Measurements from ENCODE around the gene GGT5. TPM values are rescaled to one million over a fixed set of nuclear protein-coding genes. Genes with fewer than 3 reads are reported as not detected.
A peak's percentile ranks its signal among the peaks of the same experiment; 100 is the strongest.
"Not testable (repeated sequence)": the region's sequence is repeated elsewhere in the genome, so short reads cannot be mapped to it uniquely, and the experiment has no call there.

The GGT5 gene
- total RNA-seq, 2 experiments from 2014 or later = 0.40 TPM; not detected in 1

DNA sequence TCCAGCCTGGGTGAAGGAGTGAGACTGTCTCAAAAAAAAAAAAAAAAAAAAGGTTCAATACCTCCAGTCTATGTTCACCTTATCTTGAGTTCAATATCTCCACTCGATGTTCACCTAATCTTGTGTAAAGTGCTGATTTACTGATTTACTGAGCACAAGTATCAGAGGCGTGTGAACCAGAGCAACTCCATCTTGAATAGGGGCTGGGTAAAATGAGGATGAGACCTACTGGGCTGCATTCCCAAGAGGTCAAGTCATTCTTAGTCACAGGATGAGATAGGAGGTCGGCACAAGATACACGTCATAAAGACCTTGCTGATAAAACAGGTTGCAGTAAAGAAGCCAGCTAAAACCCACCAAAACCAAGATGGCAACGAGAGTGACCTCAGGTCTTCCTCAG is 41.0 kb downstream of the GGT5 start:
- CTCF ChIA-PET = interaction anchor here (0.7 kb wide), 1 partner anchor 39 kb away, joined by 3 read pairs; no protein-coding TSS in a partner anchor

DNA sequence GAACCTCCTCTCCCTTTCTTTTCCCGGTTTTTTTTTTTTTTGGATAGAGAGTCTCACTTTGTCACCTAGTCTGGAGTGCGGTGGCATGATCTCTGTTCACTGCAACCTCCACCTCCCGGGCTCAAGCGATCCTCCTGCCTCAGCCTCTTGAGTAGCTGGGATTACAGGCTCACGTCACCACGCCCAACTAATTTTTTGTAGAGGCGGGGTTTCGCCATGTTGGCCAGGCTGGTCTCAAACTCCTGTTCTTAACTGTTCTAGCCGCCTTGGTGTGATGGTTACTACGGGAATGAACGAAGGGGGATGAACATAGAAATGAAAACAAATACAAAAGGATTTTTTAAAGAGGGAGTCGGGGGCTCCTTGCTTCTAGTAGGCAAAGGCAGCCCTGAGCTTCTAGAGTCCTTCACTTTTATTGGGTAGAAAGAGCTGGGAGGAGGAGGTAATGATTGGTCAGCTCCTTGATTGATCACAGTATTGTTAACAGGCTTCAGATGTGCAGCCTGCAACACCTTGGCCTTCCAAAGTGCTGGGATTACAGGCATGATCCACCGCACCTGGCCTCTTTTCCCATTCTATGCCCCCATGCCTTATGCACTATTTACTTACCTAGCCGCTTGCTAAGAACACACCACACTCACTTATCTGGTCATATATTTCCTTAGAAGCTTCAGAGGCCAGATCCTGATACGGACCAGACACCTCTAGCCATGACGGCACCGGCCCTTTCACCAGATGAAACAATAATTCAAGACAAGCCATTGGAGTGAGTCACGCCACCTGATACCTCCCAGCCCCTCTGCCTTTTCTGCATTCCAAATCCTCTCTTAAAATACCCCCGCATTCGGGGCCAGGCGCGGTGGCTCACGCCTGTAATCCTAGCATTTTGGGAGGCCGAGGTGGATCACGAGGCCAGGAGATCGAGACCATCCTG is 42.9 kb downstream of the GGT5 start:
- peaks cover 54% of the 10 kb centered on the region for H3K4me1 Mint-ChIP-seq
- DNase-seq (no peak), ATAC-seq (no peak)
- CTCF ChIA-PET = interaction anchor here (5.6 kb wide), 1 partner anchor 29 kb away, joined by 30 read pairs; no protein-coding TSS in a partner anchor
- H3K9me3 Mint-ChIP-seq (ENCODE audit: low read depth) = no peaks in the 10 kb centered on the region
- H3K36me3 Mint-ChIP-seq = peaks cover 5% of the 10 kb centered on the region
- H3K4me3 Mint-ChIP-seq = no peak overlapping the region
- H3K27ac Mint-ChIP-seq = no peak overlapping the region
- peaks cover 11% of the 10 kb centered on the region for H3K27me3 Mint-ChIP-seq

More for the DNA sequence above, 41.0 kb downstream of the GGT5 start:
- DNase-seq; H3K4me3 Mint-ChIP-seq; H3K27ac Mint-ChIP-seq; H3K36me3 Mint-ChIP-seq; ATAC-seq; H3K9me3 Mint-ChIP-seq (ENCODE audit: low read depth): not testable (repeated sequence)
- peaks cover 52% of the 10 kb centered on the region for H3K4me1 Mint-ChIP-seq
- peaks cover 11% of the 10 kb centered on the region for H3K27me3 Mint-ChIP-seq

DNA sequence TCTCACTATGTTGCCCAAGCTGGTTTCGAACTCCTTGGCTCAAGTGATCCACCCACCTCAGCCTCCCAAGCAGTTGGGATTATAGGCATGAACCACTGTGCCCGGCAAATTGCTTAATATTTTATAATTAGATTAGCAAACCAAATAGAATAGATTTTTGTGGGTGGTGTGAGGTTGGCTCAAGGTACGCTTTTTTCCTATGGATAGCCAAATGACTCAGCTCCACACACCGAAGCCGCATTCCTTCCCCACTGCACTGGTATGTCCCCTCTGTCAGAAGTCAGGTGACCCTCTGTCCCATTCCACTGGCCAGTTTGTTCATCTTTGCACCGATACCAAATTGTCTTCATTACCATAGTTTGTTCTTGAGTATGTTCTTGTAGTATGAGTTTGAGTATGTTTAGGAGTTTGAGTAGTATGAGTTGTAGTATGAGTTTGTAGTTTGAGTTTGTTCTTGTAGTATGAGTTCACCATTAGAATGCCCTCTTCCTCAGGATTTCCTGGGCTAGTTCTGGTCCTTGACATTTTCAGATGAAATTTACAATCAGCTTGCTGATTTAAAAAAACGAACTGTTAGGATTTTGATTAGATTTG is 44.2 kb downstream of the GGT5 start:
- Mint-ChIP-seq H3K36me3 (peaks cover 5% of the 10 kb centered on the region), H3K27ac (no peak overlapping the region), H3K4me3 (no peak overlapping the region), H3K27me3 (peaks cover 11% of the 10 kb centered on the region), H3K9me3 (ENCODE audit: low read depth) (no peaks in the 10 kb centered on the region), H3K4me1 (peaks cover 58% of the 10 kb centered on the region)
- CTCF ChIA-PET = interaction anchor here (3.9 to 5.6 kb wide), 2 partner anchors 11 to 30 kb away, joined by 24 to 30 read pairs; no protein-coding TSS in a partner anchor
- ATAC-seq = no peak
- DNase-seq = no peak

DNA sequence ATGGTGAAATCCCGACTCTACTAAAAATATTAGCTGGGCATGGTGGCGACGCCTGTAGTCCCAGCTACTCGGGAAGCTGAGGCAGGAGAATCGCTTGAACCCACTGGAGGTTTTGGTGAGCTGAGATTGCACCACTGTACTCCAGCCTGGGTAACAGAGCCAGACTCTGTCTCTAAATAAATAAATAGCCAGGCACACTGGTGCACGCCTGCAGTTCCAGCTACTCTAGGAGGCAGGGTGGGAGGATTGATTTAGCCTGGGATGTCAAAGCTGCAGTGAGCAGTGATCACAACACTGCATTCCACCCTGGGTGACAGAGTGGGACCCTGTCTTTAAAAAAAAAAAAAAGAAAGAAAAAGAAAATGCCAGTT is 46.2 kb downstream of the GGT5 start:
- DNase-seq (no peak), ATAC-seq (no peak)
- H3K27me3 Mint-ChIP-seq = peaks cover 11% of the 10 kb centered on the region
- no peaks in the 10 kb centered on the region for H3K9me3 Mint-ChIP-seq (ENCODE audit: low read depth)
- CTCF ChIA-PET = interaction anchor here (0.9 to 5.6 kb wide), 8 partner anchors 8 to 73 kb away, joined by 3 to 30 read pairs (median 8); no protein-coding TSS in a partner anchor
- H3K4me3 Mint-ChIP-seq = no peak overlapping the region
- peak overlapping the region; percentile 88 for H3K27ac Mint-ChIP-seq
- peaks cover 1% of the 10 kb centered on the region for H3K36me3 Mint-ChIP-seq
- H3K4me1 Mint-ChIP-seq = peaks cover 41% of the 10 kb centered on the region

DNA sequence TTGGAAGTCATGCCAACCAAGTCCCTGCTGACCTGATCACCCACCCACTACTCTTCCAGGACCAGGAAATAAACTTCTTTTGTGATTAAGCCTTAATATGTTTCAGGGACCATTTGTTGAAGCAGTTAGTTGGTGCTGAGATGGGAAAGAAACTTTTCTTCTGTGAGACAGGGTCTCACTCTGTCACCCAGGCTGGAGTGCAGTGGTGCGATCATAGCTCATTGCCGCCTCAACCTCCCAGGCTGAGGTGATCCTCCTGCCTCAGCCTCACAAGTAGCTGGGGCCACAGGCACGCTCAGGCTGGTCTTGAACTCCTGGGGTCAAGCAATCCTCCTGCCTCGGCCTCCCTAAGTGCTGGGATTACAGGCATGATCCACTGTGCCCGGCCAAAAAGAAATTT is 53.0 kb downstream of the GGT5 start:
- ATAC-seq = no peak
- no peak overlapping the region for H3K27ac Mint-ChIP-seq
- peaks cover 14% of the 10 kb centered on the region for H3K4me1 Mint-ChIP-seq
- no peak overlapping the region for H3K4me3 Mint-ChIP-seq
- H3K27me3 Mint-ChIP-seq = no peaks in the 10 kb centered on the region
- no peaks in the 10 kb centered on the region for H3K36me3 Mint-ChIP-seq
- CTCF ChIA-PET = interaction anchor here (2.3 kb wide), 1 partner anchor 51 kb away, joined by 7 read pairs; no protein-coding TSS in a partner anchor
- DNase-seq = no peak
- H3K9me3 Mint-ChIP-seq (ENCODE audit: low read depth) = no peaks in the 10 kb centered on the region

DNA sequence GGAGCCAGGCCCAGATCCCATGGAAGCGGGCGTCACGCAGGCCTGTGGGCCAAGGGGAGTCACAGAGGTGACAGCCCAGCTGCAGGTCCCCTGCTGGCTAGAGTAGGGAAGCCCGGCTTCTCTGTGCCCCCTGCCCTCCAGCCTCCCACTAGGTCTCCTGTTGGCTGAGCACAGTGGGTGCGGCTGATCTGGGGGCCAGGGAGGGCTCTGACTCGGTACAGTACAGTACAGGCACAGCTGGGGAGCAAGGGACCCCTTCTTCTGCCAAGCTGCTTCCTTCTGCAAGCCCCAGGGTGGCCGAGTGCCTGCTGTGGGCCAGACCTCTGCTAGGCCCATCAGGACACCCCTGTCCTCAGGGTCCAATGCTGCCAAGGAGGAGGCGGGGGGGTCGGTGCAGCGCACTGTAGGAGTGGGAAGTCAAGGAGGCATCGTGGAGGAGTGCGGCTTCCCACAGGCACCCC is 53.5 kb downstream of the GGT5 start:
- H3K9me3 Mint-ChIP-seq (ENCODE audit: low read depth) = no peaks in the 10 kb centered on the region
- CTCF ChIA-PET = interaction anchor here (2.3 to 2.6 kb wide), 2 partner anchors 8 to 51 kb away, joined by 7 to 24 read pairs; no protein-coding TSS in a partner anchor
- no peak overlapping the region for H3K27ac Mint-ChIP-seq
- ATAC-seq (no peak), DNase-seq (no peak)
- H3K4me1 Mint-ChIP-seq = peaks cover 9% of the 10 kb centered on the region
- H3K4me3 Mint-ChIP-seq = no peak overlapping the region
- H3K27me3 Mint-ChIP-seq = no peaks in the 10 kb centered on the region
- no peaks in the 10 kb centered on the region for H3K36me3 Mint-ChIP-seq

DNA sequence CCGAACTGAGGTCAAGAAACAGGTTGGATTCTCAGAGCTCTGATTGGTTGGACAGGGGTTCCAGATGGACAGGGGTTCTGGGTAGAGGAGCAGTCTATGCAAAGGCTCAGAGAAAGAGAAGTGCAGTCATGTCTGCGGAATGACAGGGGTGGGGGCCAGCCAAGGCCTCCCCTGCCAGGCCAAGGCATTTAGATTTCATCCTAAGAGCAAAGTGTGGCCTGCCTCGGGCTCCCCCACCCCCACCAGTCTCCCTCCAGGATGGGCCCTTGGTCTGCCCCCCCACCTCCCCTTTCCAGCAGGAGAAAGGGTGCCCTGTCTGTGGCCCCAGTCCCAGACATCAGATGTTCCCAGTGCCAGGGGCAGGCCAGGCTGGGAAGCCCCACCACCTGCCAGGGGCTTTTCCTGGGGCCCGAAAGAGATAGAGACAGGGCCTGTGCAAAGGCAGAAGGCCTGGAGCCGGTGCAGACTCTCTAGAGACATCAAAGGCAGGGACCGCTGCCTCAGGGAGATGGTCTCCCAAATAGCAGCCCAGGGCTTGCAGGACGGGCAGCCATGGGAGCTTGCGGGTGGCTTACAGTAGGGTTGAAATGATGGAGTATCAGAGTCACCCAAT is 54.2 kb downstream of the GGT5 start:
- H3K27ac Mint-ChIP-seq = no peak overlapping the region
- no peak overlapping the region for H3K4me3 Mint-ChIP-seq
- peaks cover 2% of the 10 kb centered on the region for H3K4me1 Mint-ChIP-seq
- H3K9me3 Mint-ChIP-seq (ENCODE audit: low read depth) = no peaks in the 10 kb centered on the region
- ATAC-seq (no peak), DNase-seq (no peak)
- no peaks in the 10 kb centered on the region for H3K27me3 Mint-ChIP-seq
- CTCF ChIA-PET = interaction anchor here (0.5 to 2.6 kb wide), 9 partner anchors 9 to 94 kb away, joined by 3 to 24 read pairs (median 5); no protein-coding TSS in a partner anchor
- no peaks in the 10 kb centered on the region for H3K36me3 Mint-ChIP-seq

DNA sequence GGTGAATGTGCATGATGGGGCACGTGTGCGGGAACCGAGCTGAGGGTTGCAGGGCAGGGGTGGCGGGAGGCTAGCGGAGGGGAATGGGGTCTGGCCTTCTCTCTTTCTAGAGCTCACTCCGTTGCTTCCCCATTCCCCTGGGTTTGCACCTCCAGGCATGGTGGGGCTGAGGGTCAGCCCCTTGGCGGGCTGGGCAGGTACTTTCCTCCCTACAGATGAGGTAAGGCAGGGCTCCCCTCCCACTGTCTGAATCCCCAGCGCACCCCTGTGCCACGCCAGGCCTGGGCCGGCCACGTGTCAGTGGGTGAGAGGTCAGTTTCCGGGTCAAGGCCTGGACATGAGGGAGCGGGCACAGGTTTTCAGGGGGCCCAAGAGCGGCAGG is 54.7 kb downstream of the GGT5 start:
- H3K4me3 Mint-ChIP-seq = no peak overlapping the region
- no peaks in the 10 kb centered on the region for H3K36me3 Mint-ChIP-seq
- H3K4me1 Mint-ChIP-seq = no peaks in the 10 kb centered on the region
- no peak overlapping the region for H3K27ac Mint-ChIP-seq
- H3K9me3 Mint-ChIP-seq (ENCODE audit: low read depth) = no peaks in the 10 kb centered on the region
- ATAC-seq (no peak), DNase-seq (no peak)
- no peaks in the 10 kb centered on the region for H3K27me3 Mint-ChIP-seq
- CTCF ChIA-PET = interaction anchor here (0.8 to 2.6 kb wide), 11 partner anchors 9 to 95 kb away, joined by 3 to 24 read pairs (median 6); no protein-coding TSS in a partner anchor

DNA sequence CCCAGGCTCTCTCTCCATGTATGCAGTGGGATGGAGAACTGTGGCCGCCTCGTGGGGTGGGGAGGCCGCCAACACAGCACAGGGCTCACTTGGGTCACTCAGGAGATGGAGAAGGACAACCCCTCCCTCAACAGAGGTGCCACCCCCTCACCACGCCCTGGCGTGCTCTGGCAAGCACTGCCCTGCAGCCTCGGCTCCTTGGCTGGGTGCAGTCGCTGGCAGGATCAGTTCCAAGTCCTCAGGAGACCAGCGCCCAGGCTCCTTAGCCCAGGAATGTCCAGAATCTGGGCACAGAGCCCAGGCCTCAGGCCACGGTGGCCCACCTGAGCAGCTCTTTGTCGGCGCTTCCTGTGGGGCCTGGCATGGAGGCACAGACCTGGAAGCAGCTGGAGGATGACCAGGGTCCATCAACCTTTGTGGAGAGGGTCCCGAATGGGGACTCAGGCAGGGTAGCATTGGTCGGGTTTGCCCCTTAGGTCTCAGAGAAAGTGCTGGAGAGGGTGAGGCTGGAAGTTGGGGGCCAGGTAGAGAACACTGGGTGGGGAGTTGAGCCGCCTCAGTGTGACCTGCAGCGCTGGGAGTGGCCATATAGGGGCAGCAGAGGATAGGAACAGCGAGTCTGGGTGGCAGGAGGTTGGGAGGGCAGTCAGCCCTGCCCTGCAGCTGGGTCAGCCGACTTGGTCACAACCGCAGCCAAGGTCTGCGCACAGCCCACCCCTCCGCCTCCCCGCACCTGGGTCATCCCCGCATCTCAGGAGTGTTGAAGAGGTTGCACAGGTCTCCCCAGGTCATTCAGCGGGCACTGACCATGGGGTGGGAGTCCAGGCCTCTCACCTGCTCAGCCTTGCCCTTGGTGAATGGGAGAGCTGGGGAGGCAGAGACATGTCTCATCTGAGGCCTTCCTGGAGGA is 55.4 kb downstream of the GGT5 start:
- Mint-ChIP-seq H3K27me3 (no peaks in the 10 kb centered on the region), H3K4me1 (no peaks in the 10 kb centered on the region), H3K4me3 (no peak overlapping the region), H3K27ac (no peak overlapping the region), H3K36me3 (no peaks in the 10 kb centered on the region), H3K9me3 (ENCODE audit: low read depth) (no peaks in the 10 kb centered on the region)
- CTCF ChIA-PET = interaction anchor here (0.6 to 2.6 kb wide), 15 partner anchors 9 to 95 kb away, joined by 3 to 24 read pairs (median 4); partner anchors contain the start of gene SPECC1L
- DNase-seq (peak; percentile 73), ATAC-seq (peak; percentile 79)

DNA sequence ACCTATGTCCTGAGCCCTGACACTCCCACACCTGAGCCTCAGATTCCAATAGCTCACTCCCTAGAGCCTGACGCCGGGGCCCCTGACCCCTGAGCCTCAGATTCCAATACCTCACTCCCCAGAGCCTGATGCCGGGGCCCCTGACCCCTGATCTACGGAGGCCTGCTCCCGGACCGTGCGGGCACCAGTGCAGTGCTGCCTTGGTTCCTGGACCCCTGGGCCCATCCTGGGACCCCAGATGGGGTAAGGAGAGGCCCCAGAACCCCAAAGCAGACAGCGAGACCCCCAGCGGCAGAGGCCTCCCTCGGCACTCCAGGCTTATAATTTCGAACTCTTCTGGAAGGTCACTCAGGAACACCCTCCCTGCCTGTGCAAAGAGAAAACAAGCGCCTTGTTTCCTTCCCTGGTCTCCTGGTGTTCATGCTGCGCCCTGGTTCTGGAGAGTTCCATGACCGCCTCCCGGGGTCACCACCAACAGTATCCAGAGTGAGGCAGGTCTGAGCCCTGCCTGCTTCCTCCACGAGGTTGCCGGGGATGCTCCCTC is 56.1 kb downstream of the GGT5 start:
- ATAC-seq = no peak
- Mint-ChIP-seq H3K27ac (no peak overlapping the region), H3K4me1 (no peaks in the 10 kb centered on the region), H3K4me3 (no peak overlapping the region), H3K36me3 (no peaks in the 10 kb centered on the region), H3K27me3 (no peaks in the 10 kb centered on the region), H3K9me3 (ENCODE audit: low read depth) (no peaks in the 10 kb centered on the region)
- CTCF ChIA-PET = interaction anchor here (0.6 to 2.6 kb wide), 9 partner anchors 8 to 82 kb away, joined by 3 to 24 read pairs (median 4); partner anchors contain the start of gene SPECC1L
- no peak for DNase-seq

DNA sequence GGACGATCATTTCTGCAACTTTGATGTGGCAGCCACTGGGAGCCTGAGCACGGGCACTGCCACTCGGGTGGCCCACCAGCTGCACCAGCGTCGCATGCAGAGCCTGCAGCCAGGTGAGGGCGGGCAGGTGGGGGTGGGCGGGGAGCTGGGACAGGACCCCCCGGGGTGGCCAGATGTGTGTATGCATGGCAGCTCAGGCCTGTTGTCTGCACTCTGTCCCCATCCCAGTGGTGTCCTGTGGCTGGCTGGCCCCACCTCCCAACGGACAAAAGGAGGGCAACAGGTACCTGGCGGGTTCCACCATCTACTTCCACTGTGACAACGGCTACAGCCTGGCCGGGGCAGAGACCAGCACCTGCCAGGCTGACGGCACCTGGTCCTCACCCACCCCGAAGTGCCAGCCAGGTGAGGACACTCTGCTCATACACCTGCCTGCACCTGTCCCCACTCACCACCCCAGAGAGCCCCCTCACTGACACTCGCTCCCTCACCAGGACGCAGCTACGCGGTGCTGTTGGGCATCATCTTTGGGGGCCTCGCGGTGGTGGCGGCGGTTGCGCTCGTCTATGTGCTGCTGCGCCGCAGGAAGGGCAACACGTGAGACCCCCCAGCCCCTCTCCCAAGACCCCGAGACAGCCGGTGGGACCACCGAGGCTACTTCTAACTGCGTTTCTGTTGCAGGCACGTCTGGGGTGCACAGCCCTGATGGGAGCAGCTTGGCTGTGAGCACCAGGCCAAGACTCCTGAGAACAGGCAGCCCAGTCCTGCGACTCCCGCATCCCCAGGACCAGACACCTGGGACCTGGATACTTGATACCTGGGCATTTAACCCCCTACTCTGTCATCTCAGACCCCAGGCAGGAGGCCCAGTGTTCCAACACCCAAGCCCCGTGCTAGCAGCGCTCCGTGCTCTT is 56.9 kb downstream of the GGT5 start:
- no peaks in the 10 kb centered on the region for H3K27me3 Mint-ChIP-seq
- no peak for ATAC-seq
- H3K4me3 Mint-ChIP-seq = no peak overlapping the region
- H3K9me3 Mint-ChIP-seq (ENCODE audit: low read depth) = no peaks in the 10 kb centered on the region
- no peaks in the 10 kb centered on the region for H3K36me3 Mint-ChIP-seq
- DNase-seq = no peak
- H3K27ac Mint-ChIP-seq = no peak overlapping the region
- no peaks in the 10 kb centered on the region for H3K4me1 Mint-ChIP-seq
- CTCF ChIA-PET = no interaction called here
